HG03196 (cell line): ENCODE data around the gene RAB18.
"Not testable (repeated sequence)": the region's sequence is repeated elsewhere in the genome, so short reads cannot be mapped to it uniquely, and the experiment has no call there.

ENCODE experiments used
- ATAC-seq: cut with Tn5 transposase; IDR thresholded peaks from one replicate; pipeline ENCODE4 v1.9.1; 2021; ENCODE audit not compliant: unreplicated experiment

The RAB18 gene

DNA sequence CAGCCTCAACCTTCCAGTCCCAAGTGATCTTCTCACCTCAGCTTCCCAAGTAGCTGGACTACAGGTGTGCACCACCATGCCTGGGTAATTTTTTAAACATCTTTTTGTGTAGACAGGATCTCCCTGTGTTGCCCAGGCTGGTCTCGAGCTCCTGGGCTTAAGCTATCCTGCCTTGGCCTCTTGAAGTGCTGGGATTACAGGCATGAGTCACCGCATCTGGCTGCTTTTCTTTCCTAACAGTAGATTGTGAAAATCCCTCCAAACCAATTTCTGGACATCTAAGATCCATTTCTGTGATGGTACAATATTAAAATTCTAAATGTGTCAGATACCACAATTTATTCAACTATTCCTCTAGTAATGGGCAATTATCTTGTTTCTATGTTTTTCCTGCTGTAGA is 38.7 kb downstream of the RAB18 start:
- ATAC-seq: no peak

GRCh38 chr10:27547047-27547446 is 42.9 kb downstream of the RAB18 start:
- no peak for ATAC-seq

- ATAC-seq: no peak
These were observed 43.4 kb downstream of the RAB18 start for GRCh38 chr10:27547482-27547881.

- no peak for ATAC-seq
These were observed 46.7 kb downstream of the RAB18 start for GRCh38 chr10:27550823-27551222.

DNA sequence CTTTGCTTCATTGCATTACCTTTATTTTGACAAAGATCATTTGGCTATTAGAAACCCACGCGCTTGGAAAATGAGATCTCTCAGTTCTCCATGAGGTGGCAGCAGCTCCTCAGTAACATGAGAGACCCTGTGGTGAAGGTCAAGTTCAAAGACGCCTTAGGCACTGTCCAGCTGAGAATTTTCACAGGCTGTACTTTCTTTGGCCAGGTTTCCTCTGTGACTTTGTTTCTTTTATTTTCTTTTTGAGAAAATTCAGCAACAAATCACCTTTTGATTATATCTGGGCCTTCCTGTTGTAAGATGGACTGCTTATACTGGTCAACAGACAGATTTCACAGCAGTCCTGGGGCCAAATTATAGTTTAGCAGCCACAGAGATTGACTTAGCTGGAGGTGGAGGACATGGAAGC is 54.5 kb downstream of the RAB18 start:
- no peak for ATAC-seq

DNA sequence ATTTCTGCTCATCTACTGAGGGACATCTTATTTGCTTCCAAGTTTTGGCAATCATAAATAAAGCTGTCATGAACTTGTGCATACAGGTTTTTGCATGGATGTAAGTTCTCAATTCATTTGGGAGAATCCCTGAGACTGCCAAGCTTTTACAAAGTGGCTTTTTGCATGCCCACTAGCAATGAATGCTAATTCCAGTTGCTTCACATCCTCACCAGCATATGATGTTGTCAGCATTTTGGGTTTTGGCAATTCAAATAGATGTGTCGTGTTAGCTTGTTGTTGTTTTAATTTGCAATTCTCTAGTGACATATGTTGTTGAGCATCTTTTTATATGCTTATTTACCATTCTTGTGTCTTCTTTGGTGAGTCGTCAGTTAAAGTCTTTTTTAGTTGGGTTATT is 57.2 kb downstream of the RAB18 start:
- ATAC-seq: no peak

- no peak for ATAC-seq
These were observed 60.3 kb downstream of the RAB18 start for GRCh38 chr10:27564398-27564797.

GRCh38 chr10:27564880-27565279 is 60.8 kb downstream of the RAB18 start:
- no peak for ATAC-seq

DNA sequence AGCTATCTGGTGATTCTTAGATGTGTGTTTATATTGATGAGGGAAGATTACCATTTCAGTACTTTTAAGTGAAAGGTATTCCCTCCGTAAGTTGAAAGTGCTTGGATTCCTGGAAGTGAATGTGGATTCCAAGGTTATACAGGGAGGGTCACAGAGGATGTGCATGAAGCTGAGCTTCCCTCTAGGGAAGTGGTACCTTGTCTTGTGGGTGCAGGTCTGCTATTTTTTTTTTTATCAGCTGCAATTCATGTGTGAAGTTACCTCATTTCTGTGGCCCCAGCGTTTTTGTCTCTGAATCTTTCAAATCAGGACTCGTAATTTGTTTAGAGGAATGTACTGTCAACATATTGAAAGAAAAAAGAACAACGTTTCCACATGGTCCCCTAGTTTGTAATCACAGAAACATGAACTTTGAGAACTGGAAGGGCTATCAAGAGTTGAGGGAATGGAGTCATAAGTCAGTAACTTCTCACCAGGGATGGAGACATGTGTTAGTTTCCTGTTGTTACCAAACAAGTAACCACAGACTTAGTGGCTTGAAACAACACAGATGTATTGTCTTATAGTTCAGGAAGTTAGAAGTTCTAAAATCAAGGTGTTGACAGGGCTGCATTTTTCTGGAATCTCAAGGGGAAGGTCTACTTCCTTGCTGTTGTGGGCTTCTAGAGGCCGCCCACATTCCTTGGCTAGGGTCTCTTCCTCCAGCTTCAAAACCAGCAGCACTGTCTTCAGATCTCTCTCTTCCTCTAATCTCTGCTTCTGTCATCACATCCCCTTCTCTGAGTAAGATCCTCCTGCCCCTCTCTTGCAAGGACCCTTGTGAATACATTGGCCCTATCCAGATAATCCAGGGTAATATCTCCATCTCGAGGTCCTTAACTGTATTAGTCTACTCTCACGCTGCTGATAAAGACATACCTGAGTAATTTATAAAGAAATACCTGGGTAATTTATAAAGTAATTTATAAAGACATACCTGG is 64.4 kb downstream of the RAB18 start:
- no peak for ATAC-seq

- ATAC-seq: no peak
These were observed 65.8 kb downstream of the RAB18 start for GRCh38 chr10:27569946-27570345.

GRCh38 chr10:27577038-27577437 is 72.9 kb downstream of the RAB18 start:
- ATAC-seq: not testable (repeated sequence)

GRCh38 chr10:27578316-27578715 is 74.2 kb downstream of the RAB18 start:
- no peak for ATAC-seq

DNA sequence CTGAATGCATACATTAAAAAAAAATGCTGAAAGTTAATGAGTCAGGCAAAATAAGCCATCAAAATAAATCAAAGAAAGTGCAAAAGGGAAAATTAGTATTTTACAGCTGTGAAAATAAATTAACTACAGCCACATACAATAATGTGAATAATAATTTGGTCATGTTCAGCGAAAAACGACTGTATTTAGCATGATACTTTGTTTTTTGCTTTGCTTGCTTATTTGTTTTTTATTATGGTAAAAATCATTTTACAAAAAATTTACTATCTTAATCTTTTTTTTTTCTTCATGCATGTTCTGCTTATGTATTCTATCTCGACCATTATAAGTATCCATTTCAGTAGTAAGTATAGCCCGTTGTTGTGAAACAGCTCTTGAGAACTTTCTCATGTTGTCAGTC is 77.1 kb downstream of the RAB18 start:
- ATAC-seq: no peak

DNA sequence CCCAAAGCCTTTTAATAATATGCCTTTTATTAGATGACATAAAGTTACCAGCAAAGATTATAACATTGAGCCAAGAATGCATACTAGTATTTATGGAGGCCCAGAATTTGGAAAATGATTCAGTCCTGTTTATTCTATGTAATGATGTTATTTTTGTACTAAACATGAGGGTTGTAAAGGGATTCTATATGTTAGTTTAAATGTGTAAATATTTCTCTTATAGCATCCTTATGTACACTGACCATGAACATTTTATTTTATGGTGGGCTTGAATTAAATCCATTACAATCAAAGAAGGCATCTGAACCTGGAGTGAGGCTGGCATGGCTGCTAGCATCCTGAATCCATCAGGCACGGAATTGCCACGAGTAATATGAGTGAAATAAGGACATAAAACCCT is 80.2 kb downstream of the RAB18 start:
- no peak for ATAC-seq
